UCSD-AML1 (cell line): ENCODE measurements around the gene RBM4B.
"Not testable (repeated sequence)": the region's sequence is repeated elsewhere in the genome, so short reads cannot be mapped to it uniquely, and the experiment has no call there.

Experiments
- DNase-seq: peaks from one replicate; lab custom pipeline; 2025; ENCODE audit not compliant: unreplicated experiment; lab: John Stamatoyannopoulos, UW

Gene RBM4B

GRCh38 chr11:66643745-66644437 lies 33.8 kb downstream of the RBM4B start:
- DNase-seq, result no peak

GRCh38 chr11:66641834-66642233 lies 35.9 kb downstream of the RBM4B start:
- no peak for DNase-seq

GRCh38 chr11:66639814-66640340 lies 37.8 kb downstream of the RBM4B start:
- not testable (repeated sequence) for DNase-seq

- peak; percentile 47 for DNase-seq
These were observed 38.4 kb downstream of the RBM4B start for GRCh38 chr11:66639066-66639813.

GRCh38 chr11:66638177-66639065 lies 39.3 kb downstream of the RBM4B start, which contains the start of gene RBM4:
Gene RBM4, plus strand, starts transcription at chr11:66638703. Its CDS starts 1,009 bp downstream, at chr11:66639712.
- peak; percentile 96 for DNase-seq

- DNase-seq, result no peak
These were observed 40.0 kb downstream of the RBM4B start for GRCh38 chr11:66637557-66638176.

- no peak for DNase-seq
These were observed 41.3 kb downstream of the RBM4B start for GRCh38 chr11:66636411-66636810.

GRCh38 chr11:66632952-66633351 lies 44.7 kb downstream of the RBM4B start:
- no peak for DNase-seq

GRCh38 chr11:66631883-66632282 lies 45.8 kb downstream of the RBM4B start:
- no peak for DNase-seq

- no peak for DNase-seq
These were observed 48.3 kb downstream of the RBM4B start for GRCh38 chr11:66629356-66629755.

- no peak for DNase-seq
These were observed 49.6 kb downstream of the RBM4B start for GRCh38 chr11:66628061-66628603.

GRCh38 chr11:66626926-66627325 lies 50.8 kb downstream of the RBM4B start:
- DNase-seq, result no peak

GRCh38 chr11:66626382-66626781 lies 51.3 kb downstream of the RBM4B start:
- DNase-seq, result no peak

- no peak for DNase-seq
These were observed 51.9 kb downstream of the RBM4B start for GRCh38 chr11:66625752-66626149.

GRCh38 chr11:66625041-66625751 lies 52.5 kb downstream of the RBM4B start:
- no peak for DNase-seq

- DNase-seq, result no peak
These were observed 53.2 kb downstream of the RBM4B start for GRCh38 chr11:66624450-66624849.

GRCh38 chr11:66619080-66619554 lies 58.6 kb downstream of the RBM4B start:
- DNase-seq, result no peak

GRCh38 chr11:66617155-66617834 lies 60.4 kb downstream of the RBM4B start:
- no peak for DNase-seq
